DMS153 treated with DMSO at 0.1 percent for 48 hours (cell line): ENCODE data around the gene SLC13A2.
A peak's percentile ranks its signal among the peaks of the same experiment; 100 is the strongest.

Source experiments
- DNase-seq: peaks from one replicate; lab custom pipeline; 2025; ENCODE audit not compliant: unreplicated experiment; lab: John Stamatoyannopoulos, UW

The SLC13A2 gene

GRCh38 chr17:28491860-28492259 is 18.4 kb downstream of the SLC13A2 start:
- DNase-seq: no peak

GRCh38 chr17:28492352-28493310 is 19.2 kb downstream of the SLC13A2 start:
- DNase-seq: no peak

- no peak for DNase-seq
Observed at GRCh38 chr17:28493460-28493859, 20.0 kb downstream of the SLC13A2 start.

- peak; percentile 45 for DNase-seq
Observed at GRCh38 chr17:28494445-28495188, 21.2 kb downstream of the SLC13A2 start.

- no peak for DNase-seq
Observed at GRCh38 chr17:28495635-28496034, 22.2 kb downstream of the SLC13A2 start.

- peak; percentile 21 for DNase-seq
Observed at GRCh38 chr17:28497931-28498330, 24.5 kb downstream of the SLC13A2 start.

- DNase-seq: no peak
Observed at GRCh38 chr17:28498652-28499363, 25.4 kb downstream of the SLC13A2 start.

- DNase-seq: no peak
Observed at GRCh38 chr17:28499364-28499664, 25.9 kb downstream of the SLC13A2 start.

- DNase-seq: no peak
Observed at GRCh38 chr17:28499684-28500357, 26.4 kb downstream of the SLC13A2 start.

- DNase-seq: no peak
Observed at GRCh38 chr17:28500712-28501379, 27.4 kb downstream of the SLC13A2 start.

GRCh38 chr17:28501421-28502284 is 28.2 kb downstream of the SLC13A2 start:
- no peak for DNase-seq

- no peak for DNase-seq
Observed at GRCh38 chr17:28503420-28503819, 30.0 kb downstream of the SLC13A2 start.

GRCh38 chr17:28505986-28506665 is 32.7 kb downstream of the SLC13A2 start, which contains the start of gene FOXN1:
Gene FOXN1, plus strand, starts transcription at chr17:28506348. Its CDS starts 17,622 bp downstream, at chr17:28523970.
- no peak for DNase-seq

GRCh38 chr17:28506763-28507487 is 33.5 kb downstream of the SLC13A2 start:
- DNase-seq: no peak

- DNase-seq: no peak
Observed at GRCh38 chr17:28507567-28508203, 34.2 kb downstream of the SLC13A2 start.

GRCh38 chr17:28508211-28508724 is 34.8 kb downstream of the SLC13A2 start:
- DNase-seq: no peak

- no peak for DNase-seq
Observed at GRCh38 chr17:28509789-28510188, 36.3 kb downstream of the SLC13A2 start.
